Small intestine (tissue), 7 donors: ENCODE data around the gene OLIG2. TPM values are rescaled to one million over a fixed set of nuclear protein-coding genes. Genes with fewer than 3 reads are reported as not detected.

ENCODE experiments used
- DNase-seq, 2 donors: peaks; one replicate each; pipeline versions ENCODE4 v3.0.0 to v3.0.0-alpha.2; 2013
- FAIRE-seq: peaks from 2 replicates; lab custom pipeline; 2012; peaks lifted over from hg19 to GRCh38; lab: Jason Lieb, UNC
- H3K27ac ChIP-seq, 3 donors: one replicate each; pipeline ENCODE4 v1.5.1; 2013; ENCODE audit warnings: low read length in 2 of 3, mild to moderate bottlenecking in 2 of 3, control low read depth in 1 of 3, inconsistent platforms in 1 of 3, low read depth in 1 of 3, moderate library complexity in 1 of 3
- H3K27me3 ChIP-seq, 3 donors: one replicate each; pipeline ENCODE4 v1.6.1; 2013; ENCODE audit warnings: low read length in 3 of 3, inconsistent platforms in 1 of 3; ENCODE audit not compliant: control insufficient read depth in 3 of 3, insufficient read depth in 3 of 3
- H3K36me3 ChIP-seq, 3 donors: one replicate each; pipeline ENCODE4 v1.6.1; 2013; ENCODE audit warnings: low read length in 3 of 3, inconsistent platforms in 1 of 3, low read depth in 1 of 3, mild to moderate bottlenecking in 1 of 3, moderate library complexity in 1 of 3; ENCODE audit not compliant: control insufficient read depth in 3 of 3, insufficient read depth in 2 of 3
- H3K4me1 ChIP-seq, 3 donors: one replicate each; pipeline ENCODE4 v1.6.1; 2013; ENCODE audit warnings: low read length in 2 of 3, inconsistent platforms in 1 of 3, low read depth in 1 of 3, mild to moderate bottlenecking in 1 of 3, moderate library complexity in 1 of 3; ENCODE audit not compliant: control insufficient read depth in 3 of 3, insufficient read depth in 2 of 3
- H3K4me3 ChIP-seq, 3 donors: one replicate each; pipeline ENCODE4 v1.5.1; 2013; ENCODE audit warnings: low read length in 3 of 3, control low read depth in 1 of 3, inconsistent platforms in 1 of 3, low read depth in 1 of 3, mild to moderate bottlenecking in 1 of 3, moderate library complexity in 1 of 3
- H3K9me3 ChIP-seq, 2 donors: one replicate each; pipeline ENCODE4 v1.6.1; 2013; ENCODE audit warnings: low read depth in 1 of 2, low read length in 1 of 2; ENCODE audit not compliant: control insufficient read depth in 2 of 2, insufficient read depth in 1 of 2
- WGBS, 3 donors: extraction: QIAGEN DNeasy Blood & Tissue Kit; methylation state at CpG; one replicate each; pipeline ENCODE4 v1.1.7; 2013; 5-methylcytosine and 5-hydroxymethylcytosine counted together
- polyA plus RNA-seq, 4 donors: library from polyadenylated mRNA; stranded (reverse) in 3 of 4; unstranded in 1 of 4; fragments of 200-250 nt in 3 of 4; fragments of 120-200 nt in 1 of 4; gene quantifications; one replicate each; pipeline versions ENCODE4 v1.2.1 to v1.2.3, GENCODE V29; 2013
- donor health status: healthy with polysubstance abuse.
- donor health status: control.
- donor health status: control.
- donor health status: Bipolar disorder and iron deficiency.
- donor health status: healthy.

Gene OLIG2
- polyA plus RNA-seq, 4 donors, result 0.01 TPM; not detected in 3

GRCh38 chr21:32991361-32991760 is 34.4 kb upstream of the OLIG2 start:
- 32 to 46% (median 36%) methylated on average over 8 of the region's 8 CpGs for WGBS, 3 donors
- no peaks in the 10 kb centered on the region for H3K36me3 ChIP-seq
- no peak overlapping the region for H3K27ac ChIP-seq
- FAIRE-seq, result no peak
- no peak overlapping the region for H3K4me3 ChIP-seq
- peaks cover 0 to 9% (median 6%) of the 10 kb centered on the region in 3 donors for H3K27me3 ChIP-seq
- peaks cover 0 to 4% of the 10 kb centered on the region in 2 donors for H3K9me3 ChIP-seq
- no peaks in the 10 kb centered on the region for H3K4me1 ChIP-seq
- DNase-seq, result no peak

GRCh38 chr21:32993894-32994293 is 31.8 kb upstream of the OLIG2 start:
- Histone ChIP-seq H3K9me3 (no peaks in the 10 kb centered on the region), H3K4me1 (no peaks in the 10 kb centered on the region), H3K4me3 (no peak overlapping the region), H3K27me3 (peaks cover 0 to 9% (median 6%) of the 10 kb centered on the region in 3 donors), H3K36me3 (no peaks in the 10 kb centered on the region), H3K27ac (no peak overlapping the region)
- DNase-seq, result no peak
- FAIRE-seq, result no peak
- 61 to 71% (median 71%) methylated on average over 3 of the region's 3 CpGs for WGBS, 3 donors

GRCh38 chr21:32994305-32994704 is 31.4 kb upstream of the OLIG2 start:
- Histone ChIP-seq H3K4me3 (no peak overlapping the region), H3K27me3 (peaks cover 0 to 8% (median 6%) of the 10 kb centered on the region in 3 donors), H3K4me1 (no peaks in the 10 kb centered on the region), H3K36me3 (no peaks in the 10 kb centered on the region), H3K9me3 (no peaks in the 10 kb centered on the region), H3K27ac (no peak overlapping the region)
- DNase-seq (no peak), FAIRE-seq (no peak)
- 49 to 59% (median 58%) methylated on average over 3 of the region's 3 CpGs for WGBS, 3 donors

GRCh38 chr21:33007747-33008146 is 18.0 kb upstream of the OLIG2 start:
- 79 to 88% (median 86%) methylated on average over 3 of the region's 3 CpGs for WGBS, 3 donors
- Histone ChIP-seq H3K9me3 (no peaks in the 10 kb centered on the region), H3K27ac (no peak overlapping the region), H3K27me3 (peaks cover 0 to 10% (median 5%) of the 10 kb centered on the region in 3 donors), H3K36me3 (no peaks in the 10 kb centered on the region), H3K4me1 (no peaks in the 10 kb centered on the region), H3K4me3 (no peak overlapping the region)
- FAIRE-seq, result no peak
- DNase-seq, result no peak

GRCh38 chr21:33008333-33009051 is 17.2 kb upstream of the OLIG2 start:
- no peak overlapping the region for H3K4me3 ChIP-seq
- DNase-seq (no peak), FAIRE-seq (no peak)
- H3K4me1 ChIP-seq, result no peaks in the 10 kb centered on the region
- 52 to 55% (median 55%) methylated on average over 3 of the region's 3 CpGs for WGBS, 3 donors
- H3K27me3 ChIP-seq, result peaks cover 0 to 7% (median 5%) of the 10 kb centered on the region in 3 donors
- H3K27ac ChIP-seq, result no peak overlapping the region
- no peaks in the 10 kb centered on the region for H3K36me3 ChIP-seq
- no peaks in the 10 kb centered on the region for H3K9me3 ChIP-seq

- Histone ChIP-seq H3K27me3 (peaks cover 0 to 21% (median 10%) of the 10 kb centered on the region in 3 donors), H3K27ac (no peak overlapping the region), H3K4me3 (no peak overlapping the region), H3K9me3 (no peaks in the 10 kb centered on the region), H3K36me3 (no peaks in the 10 kb centered on the region), H3K4me1 (no peaks in the 10 kb centered on the region)
- no peak for DNase-seq
- no peak for FAIRE-seq
- 88 to 92% methylated on average over 1 of the region's 1 CpG; no CpG with 5 or more reads in 1 of the 3 donors for WGBS, 3 donors
Observed at GRCh38 chr21:33010931-33011330, 14.8 kb upstream of the OLIG2 start.

GRCh38 chr21:33011462-33011861 is 14.3 kb upstream of the OLIG2 start:
- H3K4me1 ChIP-seq, result no peaks in the 10 kb centered on the region
- DNase-seq, result no peak
- WGBS, 3 donors, result 48 to 71% (median 63%) methylated on average over 3 of the region's 3 CpGs
- no peak overlapping the region for H3K4me3 ChIP-seq
- H3K27me3 ChIP-seq, result peaks cover 0 to 22% (median 8%) of the 10 kb centered on the region in 3 donors
- H3K9me3 ChIP-seq, result no peaks in the 10 kb centered on the region
- no peak for FAIRE-seq
- H3K36me3 ChIP-seq, result no peaks in the 10 kb centered on the region
- no peak overlapping the region for H3K27ac ChIP-seq

GRCh38 chr21:33013626-33014025 is 12.1 kb upstream of the OLIG2 start:
- DNase-seq (no peak), FAIRE-seq (no peak)
- no peaks in the 10 kb centered on the region for H3K4me1 ChIP-seq
- H3K27me3 ChIP-seq, result peaks cover 0 to 32% (median 10%) of the 10 kb centered on the region in 3 donors
- no peaks in the 10 kb centered on the region for H3K36me3 ChIP-seq
- H3K4me3 ChIP-seq, result no peak overlapping the region
- H3K9me3 ChIP-seq, result no peaks in the 10 kb centered on the region
- no peak overlapping the region for H3K27ac ChIP-seq
- WGBS, 3 donors, result 29 to 77% (median 48%) methylated on average over 3 of the region's 3 CpGs
